GM21367 (cell line): Measurements from ENCODE around the gene RUNDC3A.

Source experiments
- ATAC-seq: cut with Tn5 transposase; IDR thresholded peaks from one replicate; pipeline ENCODE4 v1.9.1; 2021; ENCODE audit not compliant: unreplicated experiment

Gene RUNDC3A

DNA sequence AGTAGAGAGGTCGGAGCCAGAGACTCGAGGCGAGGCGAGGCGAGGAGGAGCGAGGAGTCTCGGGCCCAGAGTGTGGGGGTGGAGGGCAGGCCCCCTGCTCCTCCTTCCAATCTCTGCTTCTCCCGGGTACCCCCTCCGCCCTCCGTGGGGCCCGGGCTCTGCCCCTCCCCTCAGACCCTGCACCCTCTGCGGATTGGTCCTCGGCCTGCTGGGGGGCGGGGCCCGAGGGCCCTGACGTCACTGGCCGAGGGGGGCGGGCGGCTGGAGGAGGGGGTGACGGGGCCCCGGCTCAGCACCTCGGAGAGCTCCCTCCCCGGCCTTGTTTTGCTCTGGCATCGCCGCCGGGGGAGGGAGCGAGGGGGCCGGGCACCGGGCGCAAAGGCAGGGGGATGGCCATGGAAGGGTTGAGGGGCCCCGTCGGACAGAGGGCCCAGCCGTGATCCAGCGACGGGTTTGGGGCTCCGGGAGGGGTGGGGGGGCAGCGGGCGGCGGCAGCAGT lies at the start of gene RUNDC3A:
Gene RUNDC3A (plus strand): TSS at position 282 of the 499 bp plus-strand sequence. CDS start 232 bp downstream, outside the sequence.
- ATAC-seq, result no peak

DNA sequence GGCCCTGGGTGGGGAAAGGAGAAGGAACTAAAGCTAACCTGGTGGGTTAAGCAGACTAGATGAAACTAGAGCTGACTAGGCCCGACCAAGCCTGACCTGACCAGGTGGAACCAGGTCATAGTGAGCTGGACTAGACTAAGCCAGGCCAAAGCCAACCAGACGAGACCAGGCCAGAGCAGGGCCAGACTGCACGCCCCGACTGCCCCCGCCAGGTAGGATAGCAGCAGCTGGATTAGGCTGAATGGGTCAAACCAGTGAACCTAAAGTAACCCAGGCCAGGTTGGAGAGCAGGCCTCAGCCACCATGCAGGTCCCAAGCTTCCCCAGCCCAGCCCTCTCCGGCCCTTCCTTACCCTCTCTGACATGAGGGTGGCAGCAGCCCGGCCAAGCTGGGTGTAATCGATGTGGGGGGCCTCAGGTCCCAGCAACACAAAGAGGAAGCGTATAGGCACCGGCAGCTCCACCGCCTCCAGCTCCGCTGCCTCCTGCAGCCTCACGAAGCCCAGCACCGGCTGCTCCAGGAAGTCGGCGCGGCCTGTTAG lies 49.5 kb upstream of the RUNDC3A start:
- no peak for ATAC-seq

DNA sequence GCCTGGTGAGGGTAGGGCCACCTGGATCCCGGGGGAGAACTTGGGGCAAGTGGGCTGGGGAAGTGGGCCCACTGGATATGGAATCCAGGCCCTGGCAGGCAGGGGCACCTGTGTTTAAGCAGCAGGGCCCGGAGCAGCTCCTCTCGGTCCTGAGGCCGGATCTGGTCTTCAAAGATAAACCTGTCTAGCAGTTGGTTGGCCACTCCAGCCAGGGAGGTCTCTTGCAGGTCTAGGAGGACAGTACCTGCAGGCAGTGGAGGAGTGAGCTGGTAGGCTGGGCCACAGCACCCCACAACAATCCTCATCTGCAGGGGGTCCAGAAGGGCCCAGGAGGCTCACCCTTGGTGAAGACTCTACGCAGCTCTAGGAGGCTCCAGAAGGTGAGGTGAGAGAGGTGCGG lies 48.1 kb upstream of the RUNDC3A start:
- no peak for ATAC-seq

DNA sequence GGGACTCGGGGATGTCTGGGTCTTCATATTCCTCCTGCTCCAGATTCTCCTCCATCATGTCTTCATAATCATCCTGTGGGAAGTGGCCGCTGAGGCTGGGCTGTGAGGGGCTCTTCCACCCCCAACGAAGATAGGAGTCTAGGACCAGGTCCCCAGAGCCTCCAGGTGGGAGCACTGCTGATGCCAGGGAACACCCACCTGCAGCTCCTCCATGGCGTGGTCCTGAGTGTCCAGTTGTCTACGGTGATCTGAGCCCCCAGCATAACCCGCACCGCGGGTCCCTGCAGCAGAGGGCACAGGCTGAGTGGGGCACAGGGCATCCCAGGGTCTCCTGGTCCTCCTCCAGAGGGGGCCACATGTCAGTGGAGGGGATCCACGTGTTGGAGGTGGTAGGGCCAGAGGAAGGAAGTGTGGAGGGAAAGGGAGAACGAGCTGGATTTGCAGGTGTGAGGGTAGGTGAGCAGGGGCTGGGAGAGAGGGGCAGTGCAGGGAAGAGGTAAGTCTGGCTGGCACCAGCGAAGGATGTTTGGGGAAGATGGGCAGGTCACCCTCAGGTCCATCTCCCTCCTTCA lies 45.7 kb upstream of the RUNDC3A start:
- ATAC-seq, result no peak

DNA sequence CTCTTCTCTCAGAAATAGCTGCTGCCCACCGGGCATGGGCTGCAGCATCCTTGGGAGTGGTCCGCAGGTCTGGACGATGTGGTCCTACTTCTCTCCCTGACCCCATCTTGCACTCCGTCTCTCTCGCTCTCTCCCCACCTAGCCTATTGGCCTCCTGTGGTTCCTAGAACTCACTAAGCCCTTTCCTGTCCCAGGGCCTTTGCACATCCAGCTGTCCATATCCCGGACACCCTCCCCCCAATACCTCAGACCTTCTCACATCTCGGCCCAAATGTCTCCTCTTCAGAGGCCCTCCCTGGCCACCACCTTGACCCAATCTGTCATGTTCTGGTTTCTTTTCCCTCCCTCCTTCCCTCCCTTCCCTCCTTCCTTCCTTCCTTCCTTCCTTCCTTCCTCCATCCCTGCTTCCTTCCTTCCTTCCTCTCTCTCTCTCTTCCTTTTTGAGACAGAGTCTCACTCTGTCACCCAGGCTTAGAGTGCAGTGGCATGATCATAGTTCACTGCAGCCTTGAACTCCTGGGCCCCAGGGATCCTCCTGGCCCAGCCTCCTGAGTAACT lies 45.0 kb upstream of the RUNDC3A start:
- ATAC-seq, result no peak

DNA sequence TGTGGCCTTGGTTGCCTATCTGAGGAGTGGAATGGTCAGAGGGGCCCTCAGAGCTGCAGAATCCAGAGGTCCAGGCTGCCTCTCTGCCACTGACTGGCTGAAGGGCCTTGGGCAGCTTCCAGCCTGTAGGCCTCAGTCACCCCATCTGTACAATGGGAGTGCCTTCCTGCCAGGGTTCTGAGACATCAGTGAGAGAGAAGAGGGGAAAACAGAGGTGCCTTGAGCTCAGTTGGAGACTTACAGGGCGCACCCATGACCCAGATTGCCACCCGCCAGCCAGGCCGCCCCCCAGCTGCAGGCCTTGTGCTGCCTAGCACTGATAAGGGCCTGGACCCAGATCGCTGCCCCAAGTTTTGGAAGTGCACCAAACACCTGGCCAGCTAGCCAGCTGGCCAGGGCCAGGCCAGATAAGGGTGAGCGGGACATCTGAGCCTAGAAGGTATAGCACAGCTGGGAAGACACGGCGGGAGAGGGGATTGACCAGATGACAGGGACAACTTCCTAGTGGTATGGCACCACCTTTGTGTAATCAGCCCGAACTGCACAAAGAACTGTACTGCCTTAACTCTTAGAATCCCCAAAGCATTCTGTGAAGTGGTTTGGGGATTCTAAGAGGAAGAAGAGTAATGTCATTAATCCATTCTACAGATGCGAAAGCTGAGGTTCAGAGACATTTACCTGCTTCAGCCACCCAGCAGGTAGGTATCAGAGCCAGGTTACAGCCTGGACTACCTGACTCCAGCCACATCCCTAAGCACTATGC lies 41.8 kb upstream of the RUNDC3A start:
- ATAC-seq, result no peak

DNA sequence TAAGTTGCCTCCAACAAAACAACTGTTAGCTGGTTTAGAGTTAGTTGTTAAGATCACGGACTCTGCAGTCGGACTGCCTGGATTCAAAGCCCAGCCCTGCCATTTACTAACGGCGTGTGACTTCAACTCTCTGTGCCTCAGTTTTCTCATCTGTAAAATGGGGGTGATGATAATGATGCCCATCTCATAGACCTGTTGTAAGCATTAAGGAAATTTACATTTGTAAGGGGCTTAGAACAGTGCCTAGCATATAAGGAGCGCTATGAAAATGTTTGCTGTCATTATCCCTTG lies 41.3 kb upstream of the RUNDC3A start:
- no peak for ATAC-seq

DNA sequence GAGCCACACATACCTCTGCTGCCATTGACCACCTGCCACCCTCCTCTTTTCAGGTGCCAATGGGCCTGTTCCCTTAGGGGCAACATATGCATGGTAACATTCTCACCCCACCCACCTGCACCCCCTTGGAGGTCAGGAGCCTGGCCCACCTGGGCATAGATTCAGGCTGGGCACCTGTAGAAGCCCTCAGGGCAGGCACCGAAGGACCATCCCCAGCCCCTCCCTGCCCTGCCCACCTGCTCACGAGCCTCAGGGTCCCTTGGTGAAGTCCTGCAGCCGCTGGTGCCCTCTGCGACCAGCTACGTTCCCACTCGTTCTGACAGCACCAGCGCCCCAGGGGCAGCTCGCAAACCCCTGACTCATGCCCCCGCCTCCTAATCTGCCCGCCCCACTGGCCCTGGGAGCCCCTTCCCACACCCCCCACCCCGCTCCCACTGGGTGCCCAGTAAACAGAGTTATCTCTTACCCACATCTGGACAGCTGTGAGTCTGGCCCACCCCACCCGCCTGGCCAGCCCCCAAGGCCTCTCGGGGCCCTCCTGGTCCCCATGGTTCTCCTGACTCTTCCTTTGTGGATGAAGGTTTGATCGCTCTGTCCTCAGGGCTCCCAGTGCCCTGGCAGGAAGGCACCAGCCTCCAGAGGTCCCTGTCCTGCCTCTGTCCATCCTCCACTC lies 40.4 kb upstream of the RUNDC3A start, which contains the start of gene SLC4A1:
Gene SLC4A1 (minus strand): TSS at position 318 of the 673 bp plus-strand sequence. CDS start 5,269 bp downstream, outside the sequence.
- no peak for ATAC-seq

DNA sequence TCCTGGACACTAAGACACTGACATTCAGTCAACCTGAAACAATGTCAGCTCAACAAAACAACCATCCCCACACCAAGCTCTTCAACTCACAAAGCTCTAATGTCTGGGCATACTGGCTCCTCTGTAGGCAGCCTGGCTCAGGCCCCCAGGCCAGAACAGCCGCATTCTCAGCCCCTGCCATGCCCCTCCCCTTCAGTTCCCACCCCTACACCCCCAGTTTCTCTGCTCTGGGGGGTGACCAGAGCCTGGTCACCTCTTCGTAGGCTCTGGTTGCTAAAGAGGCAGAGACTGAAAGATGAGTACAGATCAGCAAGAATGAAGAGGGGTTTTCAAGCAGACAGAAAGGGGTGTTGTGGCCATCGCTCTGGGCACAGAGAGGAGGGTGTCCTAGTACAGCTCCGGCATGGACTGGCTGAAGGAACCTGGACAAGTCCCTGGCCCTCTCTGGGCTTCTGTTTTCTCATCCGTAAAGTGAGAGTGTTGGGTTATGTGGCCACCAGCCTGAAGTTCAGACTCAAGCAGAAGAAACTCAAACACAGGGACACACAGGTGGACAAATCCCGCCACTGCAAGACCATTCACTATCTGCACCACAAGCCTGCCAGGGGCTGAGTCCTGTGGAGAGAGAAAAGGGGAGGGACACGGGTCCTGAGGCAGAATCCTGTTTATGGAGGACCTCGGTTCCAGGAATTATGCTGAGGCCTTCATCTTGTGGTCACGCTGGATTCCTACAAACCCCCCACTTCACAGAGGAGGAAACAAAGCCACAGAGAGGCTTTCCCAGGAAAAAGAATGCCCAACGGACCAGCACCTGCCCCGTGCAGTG lies 39.5 kb upstream of the RUNDC3A start:
- no peak for ATAC-seq

DNA sequence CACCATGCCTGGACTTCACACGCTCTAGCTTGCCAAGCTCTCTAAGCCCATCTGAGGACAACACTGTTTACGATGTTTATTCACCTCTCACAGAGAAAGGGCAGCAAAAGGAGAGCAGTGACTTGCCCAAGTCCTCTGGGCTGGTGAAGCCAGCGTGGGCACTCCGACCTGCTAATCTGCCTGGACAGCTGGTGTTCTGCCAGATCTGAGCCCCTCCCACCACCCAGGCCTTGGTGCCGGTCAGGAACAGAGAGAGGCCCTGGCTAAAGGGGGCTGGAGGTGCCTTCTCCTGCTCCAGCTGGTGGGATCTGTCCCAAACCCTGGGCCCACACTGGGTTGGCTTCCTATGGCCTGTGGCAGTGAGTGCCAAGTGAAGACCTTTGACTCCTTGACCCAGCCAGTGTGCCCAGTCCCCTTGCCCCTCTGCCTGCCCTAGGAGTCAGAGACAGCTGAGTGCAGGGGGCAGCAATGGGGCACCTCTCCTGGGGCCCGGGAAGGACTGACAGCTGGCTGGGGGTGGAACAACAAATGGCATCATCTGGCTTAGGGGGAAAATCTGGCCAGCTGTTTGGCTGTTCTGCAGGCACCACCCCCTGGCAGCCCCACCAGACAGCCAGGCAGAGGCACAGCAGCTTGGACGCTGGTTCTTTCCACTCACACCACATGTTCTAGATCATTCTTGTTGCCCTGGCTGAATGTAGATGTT lies 38.7 kb upstream of the RUNDC3A start:
- ATAC-seq, result no peak

DNA sequence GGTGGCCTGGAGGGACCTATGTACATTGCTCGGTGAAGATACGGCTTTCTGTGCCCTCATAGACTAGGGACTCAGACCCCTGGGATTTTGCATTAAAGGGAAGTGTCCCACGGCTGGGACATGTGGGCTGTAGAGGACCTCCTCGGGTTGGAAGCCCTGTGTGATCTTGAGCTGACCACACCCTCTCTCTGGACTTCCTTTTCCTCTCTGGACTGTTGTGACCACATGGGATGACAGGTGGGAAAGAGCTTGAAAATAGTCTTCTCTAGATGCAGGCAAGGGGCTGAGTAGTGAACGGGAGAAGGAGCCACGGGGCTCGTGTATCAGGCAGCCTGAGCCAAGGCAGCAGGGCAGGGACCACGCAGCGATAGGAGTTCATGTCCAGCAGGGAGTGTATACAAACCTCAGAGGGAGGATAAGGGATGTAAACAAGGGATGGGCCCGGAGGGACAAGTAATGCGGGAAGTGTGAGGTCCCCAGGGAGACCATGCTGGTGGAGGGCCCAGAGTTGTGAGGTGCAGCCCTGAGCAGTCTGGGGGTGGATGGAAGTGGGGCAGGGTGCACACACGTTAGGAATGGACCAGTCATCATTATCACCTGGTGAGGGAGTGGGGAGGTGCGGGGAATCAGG lies 36.0 kb upstream of the RUNDC3A start:
- no peak for ATAC-seq

DNA sequence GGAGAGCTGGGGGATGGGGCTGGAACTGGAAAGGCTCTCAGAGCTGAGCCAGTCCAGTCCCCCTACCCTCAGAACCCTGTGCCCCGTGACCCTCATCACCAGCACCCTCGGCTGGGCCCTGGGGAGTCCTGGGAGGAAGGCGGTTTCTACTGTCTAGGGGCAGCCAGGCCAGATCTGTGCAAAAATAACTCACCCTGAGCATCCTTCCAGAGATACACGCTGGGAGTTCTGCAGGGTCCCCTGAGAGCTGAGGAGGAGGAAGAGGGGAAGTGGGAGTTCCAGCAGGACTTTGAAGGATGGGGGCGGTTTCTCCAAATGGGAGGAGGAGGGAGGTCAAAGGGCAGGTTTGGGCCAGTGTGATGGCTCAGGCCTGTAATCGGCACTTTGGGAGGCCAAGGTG lies 35.4 kb upstream of the RUNDC3A start:
- no peak for ATAC-seq

DNA sequence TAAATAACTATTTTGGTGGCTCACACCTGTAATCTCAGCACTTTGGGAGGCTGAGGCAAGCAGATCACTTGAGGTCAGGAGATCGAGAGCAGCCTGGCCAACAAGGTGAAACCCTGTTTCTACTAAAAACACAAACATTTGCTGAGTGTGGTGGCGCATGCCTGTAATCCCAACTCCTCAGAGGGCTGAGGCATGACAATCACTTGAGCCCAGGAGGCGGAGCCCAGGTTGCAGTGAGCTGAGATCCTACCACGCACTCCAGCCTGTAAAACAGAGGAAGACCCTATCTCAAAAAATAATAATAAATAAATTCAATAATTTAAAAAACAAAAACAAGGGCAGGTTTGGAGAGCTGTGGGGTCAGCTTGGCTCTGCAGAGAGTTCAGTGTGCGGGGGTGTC lies 34.8 kb upstream of the RUNDC3A start:
- ATAC-seq, result no peak

DNA sequence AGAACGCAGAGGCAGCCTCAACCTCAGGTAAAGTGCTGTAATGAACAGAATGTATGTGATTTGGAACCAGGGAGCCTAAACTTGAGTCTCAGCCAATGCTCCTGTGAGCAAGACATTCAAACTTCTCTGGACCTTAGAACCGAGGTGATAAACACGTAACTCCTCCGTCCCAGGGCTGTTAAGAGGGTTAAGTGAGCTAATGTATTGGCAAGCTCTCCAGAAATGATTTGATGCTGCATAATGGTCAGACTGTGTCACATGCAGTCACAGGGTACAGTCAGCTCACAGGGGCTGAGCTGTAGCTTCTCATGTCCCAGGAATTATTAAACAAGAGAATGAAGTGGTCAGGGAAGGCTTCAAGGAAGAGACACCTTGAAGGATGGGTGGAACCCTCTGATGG lies 30.4 kb upstream of the RUNDC3A start:
- ATAC-seq, result no peak

DNA sequence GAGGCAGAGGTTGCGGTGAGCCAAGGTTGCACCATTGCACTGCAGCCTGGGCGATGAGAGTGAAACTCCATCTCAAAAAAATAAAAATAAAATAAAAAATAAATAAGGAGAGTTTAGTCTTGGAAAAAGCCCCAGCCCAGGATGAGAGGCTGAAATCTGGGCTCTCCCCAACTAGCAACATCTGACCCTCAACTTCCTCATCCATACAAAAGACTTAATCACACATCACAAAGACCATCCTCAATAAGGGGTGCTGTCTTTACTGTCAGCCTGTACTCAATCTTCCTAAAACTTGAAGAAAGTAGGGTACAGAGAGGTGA lies 29.1 kb upstream of the RUNDC3A start:
- no peak for ATAC-seq

DNA sequence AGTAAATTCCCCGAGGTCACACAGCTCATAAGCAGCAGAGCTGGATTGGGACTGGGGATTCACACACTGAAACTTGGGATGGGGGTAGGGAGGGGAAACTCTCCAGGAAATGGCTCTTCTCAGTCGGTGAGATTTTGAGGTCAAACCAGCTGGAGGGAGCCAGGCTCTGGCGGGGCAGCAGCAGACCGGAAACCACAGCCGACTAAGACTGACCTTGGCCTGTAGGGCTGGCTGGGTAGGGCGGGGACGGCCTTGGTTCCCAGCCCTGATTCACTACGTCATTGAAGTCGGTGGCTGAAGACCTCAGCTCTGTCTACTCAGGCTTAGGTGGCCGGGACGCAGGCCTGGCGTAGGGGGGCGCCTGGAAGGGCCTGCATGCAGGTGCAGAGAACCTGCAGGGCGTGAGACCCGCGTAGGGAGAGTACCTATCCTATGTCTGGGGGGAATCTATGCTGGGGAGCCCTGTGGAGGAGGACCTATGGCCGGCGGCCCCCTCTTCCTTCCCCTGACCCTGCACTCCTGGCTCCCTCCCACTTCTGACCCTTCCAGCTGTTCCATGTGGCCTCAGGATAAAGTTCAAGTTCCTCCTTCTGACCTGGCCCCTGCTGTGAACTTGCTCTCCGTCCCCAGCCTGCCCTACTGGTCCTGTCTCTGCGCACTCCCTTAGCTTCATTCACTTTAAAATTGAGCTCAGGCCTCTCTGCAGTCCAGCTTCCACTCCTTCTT lies 28.6 kb upstream of the RUNDC3A start:
- peak; percentile 73 for ATAC-seq

DNA sequence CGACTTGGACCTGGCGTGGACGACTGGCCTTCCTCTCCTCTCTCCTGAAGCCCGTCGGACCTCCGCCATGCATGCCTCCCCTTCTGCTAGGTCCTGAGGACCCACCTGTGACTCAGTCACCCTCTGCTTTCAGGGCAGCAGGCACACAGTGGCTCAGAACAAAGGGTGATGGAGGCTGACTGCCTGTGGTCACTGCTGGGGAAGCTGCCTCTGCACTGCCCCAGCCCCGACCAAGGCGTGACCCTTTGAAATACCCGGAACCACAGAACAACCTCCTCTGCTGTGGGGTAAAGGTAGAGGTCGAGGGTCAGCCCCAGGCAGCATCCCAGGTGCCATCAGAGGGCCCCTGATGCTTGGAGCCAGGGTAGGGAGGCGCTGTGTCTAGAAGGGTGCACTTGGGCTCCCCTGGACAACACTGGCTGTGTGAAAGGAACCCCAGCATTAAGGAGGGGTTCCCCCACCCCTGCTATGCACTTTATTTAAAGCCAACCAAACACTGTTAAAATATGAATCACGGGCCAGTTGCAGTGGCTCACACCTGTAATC lies 27.9 kb upstream of the RUNDC3A start:
- ATAC-seq, result no peak

DNA sequence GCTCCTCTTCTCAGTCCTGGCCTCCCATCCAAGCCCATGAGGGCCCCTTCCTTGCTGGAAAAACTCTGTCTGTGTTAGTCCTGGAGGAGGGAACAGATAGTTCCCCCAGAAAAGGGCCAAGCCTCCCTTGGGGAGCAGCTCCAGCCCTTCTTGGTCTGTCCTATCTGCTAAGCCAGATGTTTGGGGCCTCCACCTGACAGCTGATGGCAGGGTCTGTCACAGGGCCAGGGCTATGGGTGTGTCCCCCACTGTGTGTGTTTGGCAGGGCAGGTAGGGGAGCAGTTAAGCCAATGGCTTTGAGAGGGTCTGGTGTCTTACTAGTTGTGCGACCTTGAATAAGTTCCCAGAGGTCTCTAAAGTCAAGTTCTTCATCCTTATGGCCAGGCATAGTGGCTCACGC lies 26.8 kb upstream of the RUNDC3A start:
- ATAC-seq, result no peak

DNA sequence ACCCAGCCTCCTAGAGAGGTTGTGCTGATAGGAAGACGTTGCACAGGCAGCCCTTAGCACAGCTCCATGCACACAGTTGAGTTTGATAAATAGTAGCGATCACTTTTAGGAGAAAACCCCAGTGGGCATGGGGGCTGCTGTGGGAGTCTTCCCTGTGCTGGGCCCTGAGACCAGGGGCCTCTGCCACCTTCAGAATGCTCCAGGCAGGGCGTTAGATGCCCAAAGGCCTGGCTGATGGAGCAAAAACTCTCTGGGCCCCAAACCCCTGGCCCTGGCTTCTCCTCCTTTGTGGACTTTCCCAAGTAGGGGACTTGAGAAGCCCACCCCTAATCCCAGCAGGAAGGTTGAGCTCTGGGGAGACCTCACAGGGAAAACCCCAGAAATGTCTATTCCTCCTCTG lies 26.1 kb upstream of the RUNDC3A start:
- no peak for ATAC-seq
